Caco-2 (cell line): Measurements from ENCODE around the gene ADAMTS4. TPM values are rescaled to one million over a fixed set of nuclear protein-coding genes. Genes with fewer than 3 reads are reported as not detected.

Experiments
- BruUV-seq: library from RNA; stranded (reverse); fragments of 400-500 nt; replicated peaks from 2 replicates; lab custom pipeline; 2021; lab: Mats Ljungman, UMichigan
- CTCF ChIA-PET: fragments of 300-600 bp; sonication (Branson Sonifier 250); formaldehyde crosslinking; loops from one replicate; lab custom pipeline; 2022; ENCODE audit warnings: antibody characterized with exemption; lab: Charles Lee
- POLR2A ChIA-PET: fragments of 300-600 bp; sonication (Branson Sonifier 250); formaldehyde crosslinking; loops from one replicate; lab custom pipeline; 2022; ENCODE audit warnings: antibody characterized with exemption; lab: Charles Lee
- DNase-seq, 2 experiments: peaks; one replicate each; pipeline versions ENCODE4 v3.0.0 to v3.0.0-alpha.2; 2020 to 2022
- H3K27me3 ChIP-seq: replicated peaks from 2 replicates; pipeline ENCODE4 v1.6.0; 2011; ENCODE audit warnings: low read length; ENCODE audit not compliant: control insufficient read depth, insufficient read depth
- H3K36me3 ChIP-seq: 2 replicates; pipeline ENCODE4 v1.5.1; 2011; ENCODE audit warnings: low read length; ENCODE audit not compliant: control insufficient read depth, insufficient read depth
- H3K4me1 ChIP-seq: fragments of 250-450 bp; sonication (Bioruptor Pico); 2 replicates; pipeline ENCODE4 v1.5.1; 2020; ENCODE audit warnings: mild to moderate bottlenecking
- H3K4me3 ChIP-seq: 2 replicates; pipeline ENCODE4 v1.5.1; 2011; ENCODE audit warnings: low read depth, mild to moderate bottlenecking, control low read depth, low read length
- H3K9me3 ChIP-seq: fragments of 250-450 bp; sonication (Bioruptor Pico); 2 replicates; pipeline ENCODE4 v1.5.1; 2020; ENCODE audit warnings: mild to moderate bottlenecking, moderate library complexity
- H3K27ac Mint-ChIP-seq: one replicate; pipeline ENCODE4 v1.8.0; 2022; ENCODE audit warnings: mixed read lengths; ENCODE audit not compliant: unreplicated experiment
- H3K27me3 Mint-ChIP-seq: one replicate; pipeline ENCODE4 v1.8.0; 2022; ENCODE audit warnings: mixed read lengths; ENCODE audit not compliant: insufficient read depth, unreplicated experiment
- H3K36me3 Mint-ChIP-seq: one replicate; pipeline ENCODE4 v1.8.0; 2022; ENCODE audit warnings: mild to moderate bottlenecking, mixed read lengths; ENCODE audit not compliant: insufficient read depth, unreplicated experiment
- H3K4me1 Mint-ChIP-seq: one replicate; pipeline ENCODE4 v1.8.0; 2022; ENCODE audit warnings: low read depth, mixed read lengths; ENCODE audit not compliant: unreplicated experiment
- H3K4me3 Mint-ChIP-seq: one replicate; pipeline ENCODE4 v1.8.0; 2022; ENCODE audit warnings: mild to moderate bottlenecking, moderate library complexity, mixed read lengths; ENCODE audit not compliant: unreplicated experiment
- H3K9me3 Mint-ChIP-seq: one replicate; pipeline ENCODE4 v1.8.0; 2022; ENCODE audit warnings: mixed read lengths; ENCODE audit not compliant: unreplicated experiment
- intact Hi-C: fragments of 100-400 bp; cut with micrococcal nuclease; formaldehyde crosslinking; loops from one replicate; pipeline ENCODE4 v1.10.0; 2022; ENCODE audit not compliant: unreplicated experiment
- total RNA-seq: library from RNA; stranded (reverse); gene quantifications from 2 replicates; pipeline ENCODE4 v1.2.3, GENCODE V29; 2022
- TF ChIP-seq, protein P1 (sequence below), 2 experiments: fragments of 200-600 bp in 1 of 2; IDR thresholded peaks; 1 replicate in 1 of 2; 2 replicates in 1 of 2; pipeline versions ENCODE4 v1.5.1 to v1.8.0; 2011 to 2022; ENCODE audit warnings: antibody characterized with exemption in 1 of 2, control low read depth in 1 of 2, inconsistent platforms in 1 of 2, low read depth in 1 of 2, low read length in 1 of 2, mild to moderate bottlenecking in 1 of 2, moderate library complexity in 1 of 2; ENCODE audit not compliant: insufficient read depth in 1 of 2, severe bottlenecking in 1 of 2, unreplicated experiment in 1 of 2

Gene ADAMTS4
- total RNA-seq, 1 experiment from 2014 or later: 0.32 TPM

DNA sequence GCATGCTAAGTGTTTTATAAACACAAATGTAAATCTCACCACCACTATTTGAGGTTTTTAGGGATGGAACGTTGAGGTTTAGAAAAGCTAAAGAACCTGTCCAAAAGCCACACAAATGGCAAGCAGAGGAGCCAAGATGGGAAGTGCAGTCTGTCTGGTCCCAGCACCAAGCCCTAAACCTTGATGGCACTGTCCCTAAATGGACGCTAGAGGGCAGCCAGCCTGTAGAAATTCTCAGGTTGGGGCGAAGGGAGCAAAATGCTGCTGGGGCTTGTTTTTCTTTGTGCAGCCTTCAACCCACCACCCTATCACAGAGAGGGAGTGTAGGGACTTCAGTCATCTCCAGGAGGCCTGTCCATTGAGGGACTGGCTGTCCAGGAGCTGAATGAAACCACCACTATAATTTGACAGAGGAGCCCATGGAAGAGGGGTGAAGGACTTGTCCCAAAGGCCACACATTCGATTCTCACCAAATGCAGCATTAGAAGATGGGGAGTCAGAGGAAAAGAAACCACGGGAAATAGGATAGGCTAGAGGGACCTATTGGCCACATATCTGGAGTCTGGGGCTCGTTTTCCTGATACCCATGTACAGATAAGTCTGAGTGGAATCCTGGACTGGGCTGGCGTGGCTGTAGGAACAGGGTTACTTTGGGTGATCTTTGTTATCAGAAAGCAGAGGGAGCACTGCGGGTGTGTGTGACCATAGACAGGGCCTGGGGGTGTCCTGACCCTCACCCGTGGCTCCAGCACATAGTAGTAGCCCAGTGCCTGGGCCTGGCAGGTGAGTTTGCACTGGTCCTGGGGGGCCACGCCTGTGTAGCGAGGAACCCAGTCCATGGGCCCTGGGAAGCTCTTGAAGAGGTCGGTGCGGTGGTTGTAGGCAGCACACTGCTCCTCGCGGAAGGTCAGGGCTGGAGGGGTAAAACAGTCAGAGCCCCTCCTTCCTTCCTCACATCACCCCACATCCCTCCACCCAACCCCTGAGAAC is 6.1 kb downstream of the ADAMTS4 start:
- Mint-ChIP-seq H3K27me3 (no peaks in the 10 kb centered on the region), H3K36me3 (no peaks in the 10 kb centered on the region), H3K27ac (no peak overlapping the region), H3K4me3 (no peak overlapping the region), H3K4me1 (peaks cover 6% of the 10 kb centered on the region), H3K9me3 (no peaks in the 10 kb centered on the region)
- TF ChIP-seq, protein P1, sequence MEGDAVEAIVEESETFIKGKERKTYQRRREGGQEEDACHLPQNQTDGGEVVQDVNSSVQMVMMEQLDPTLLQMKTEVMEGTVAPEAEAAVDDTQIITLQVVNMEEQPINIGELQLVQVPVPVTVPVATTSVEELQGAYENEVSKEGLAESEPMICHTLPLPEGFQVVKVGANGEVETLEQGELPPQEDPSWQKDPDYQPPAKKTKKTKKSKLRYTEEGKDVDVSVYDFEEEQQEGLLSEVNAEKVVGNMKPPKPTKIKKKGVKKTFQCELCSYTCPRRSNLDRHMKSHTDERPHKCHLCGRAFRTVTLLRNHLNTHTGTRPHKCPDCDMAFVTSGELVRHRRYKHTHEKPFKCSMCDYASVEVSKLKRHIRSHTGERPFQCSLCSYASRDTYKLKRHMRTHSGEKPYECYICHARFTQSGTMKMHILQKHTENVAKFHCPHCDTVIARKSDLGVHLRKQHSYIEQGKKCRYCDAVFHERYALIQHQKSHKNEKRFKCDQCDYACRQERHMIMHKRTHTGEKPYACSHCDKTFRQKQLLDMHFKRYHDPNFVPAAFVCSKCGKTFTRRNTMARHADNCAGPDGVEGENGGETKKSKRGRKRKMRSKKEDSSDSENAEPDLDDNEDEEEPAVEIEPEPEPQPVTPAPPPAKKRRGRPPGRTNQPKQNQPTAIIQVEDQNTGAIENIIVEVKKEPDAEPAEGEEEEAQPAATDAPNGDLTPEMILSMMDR (IDR thresholded peaks at IDR 0.05; ENCODE audit: insufficient read depth in 1 of 2, low read depth in 1 of 2, low read length in 1 of 2, severe bottlenecking in 1 of 2, unreplicated experiment in 1 of 2): peak; percentile 80 to 94
- intact Hi-C loops: loop anchor here (1.0 kb wide), 4 partner anchors 33 to 190 kb away; no protein-coding TSS in a partner anchor
- Histone ChIP-seq H3K4me1 (no peaks in the 10 kb centered on the region), H3K9me3 (no peaks in the 10 kb centered on the region), H3K27me3 (no peaks in the 10 kb centered on the region), H3K4me3 (no peak overlapping the region), H3K36me3 (no peaks in the 10 kb centered on the region)
- no TSS peak for BruUV-seq
- peak; percentile 71 to 76 for DNase-seq
- POLR2A ChIA-PET: no interaction called here
- CTCF ChIA-PET: interaction anchor here (0.7 to 2.9 kb wide), 4 partner anchors 27 to 190 kb away, joined by 3 to 12 read pairs (median 4); partner anchors contain the start of genes PPOX and TOMM40L

DNA sequence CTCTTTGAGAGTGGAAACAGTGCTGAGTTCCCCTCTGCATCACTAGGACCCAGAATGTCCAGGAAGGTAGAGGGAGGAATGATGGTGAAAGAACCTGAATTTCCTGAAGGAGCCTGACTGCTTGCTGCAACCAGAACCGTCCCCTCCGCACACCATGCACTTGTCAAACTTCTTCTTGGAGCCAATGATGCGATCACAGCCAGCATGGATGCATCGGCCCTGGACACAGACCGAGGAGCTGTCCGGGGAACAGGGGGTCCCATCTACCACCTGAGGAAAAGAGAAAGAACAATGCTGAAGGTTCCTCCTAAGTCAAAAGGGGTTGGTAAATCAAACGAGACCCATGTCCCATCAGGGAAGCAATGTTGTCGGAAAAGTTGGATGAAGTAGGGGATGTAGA is 6.9 kb downstream of the ADAMTS4 start:
- no peaks in the 10 kb centered on the region for H3K27me3 ChIP-seq
- TF ChIP-seq, protein P1 (IDR thresholded peaks at IDR 0.05; ENCODE audit: insufficient read depth in 1 of 2, low read depth in 1 of 2, low read length in 1 of 2, severe bottlenecking in 1 of 2, unreplicated experiment in 1 of 2): no peak
- no peaks in the 10 kb centered on the region for H3K9me3 Mint-ChIP-seq
- ChIA-PET CTCF (interaction anchor here (1.0 to 2.9 kb wide), 3 partner anchors 26 to 190 kb away, joined by 3 to 12 read pairs (median 6); partner anchors contain the start of genes PPOX and TOMM40L), POLR2A (interaction anchor here (1.3 kb wide), 1 partner anchor 10 kb away, joined by 16 read pairs; the partner anchor contains the start of gene NDUFS2)
- H3K36me3 Mint-ChIP-seq: no peaks in the 10 kb centered on the region
- peaks cover 6% of the 10 kb centered on the region for H3K4me1 Mint-ChIP-seq
- intact Hi-C loops: loop anchor here (1.0 kb wide), 4 partner anchors 33 to 190 kb away; no protein-coding TSS in a partner anchor
- H3K4me3 Mint-ChIP-seq: no peak overlapping the region
- no TSS peak for BruUV-seq
- no peak overlapping the region for H3K4me3 ChIP-seq
- H3K4me1 ChIP-seq: no peaks in the 10 kb centered on the region
- no peak for DNase-seq
- no peak overlapping the region for H3K27ac Mint-ChIP-seq
- no peaks in the 10 kb centered on the region for H3K36me3 ChIP-seq
- no peaks in the 10 kb centered on the region for H3K9me3 ChIP-seq
- H3K27me3 Mint-ChIP-seq: no peaks in the 10 kb centered on the region

DNA sequence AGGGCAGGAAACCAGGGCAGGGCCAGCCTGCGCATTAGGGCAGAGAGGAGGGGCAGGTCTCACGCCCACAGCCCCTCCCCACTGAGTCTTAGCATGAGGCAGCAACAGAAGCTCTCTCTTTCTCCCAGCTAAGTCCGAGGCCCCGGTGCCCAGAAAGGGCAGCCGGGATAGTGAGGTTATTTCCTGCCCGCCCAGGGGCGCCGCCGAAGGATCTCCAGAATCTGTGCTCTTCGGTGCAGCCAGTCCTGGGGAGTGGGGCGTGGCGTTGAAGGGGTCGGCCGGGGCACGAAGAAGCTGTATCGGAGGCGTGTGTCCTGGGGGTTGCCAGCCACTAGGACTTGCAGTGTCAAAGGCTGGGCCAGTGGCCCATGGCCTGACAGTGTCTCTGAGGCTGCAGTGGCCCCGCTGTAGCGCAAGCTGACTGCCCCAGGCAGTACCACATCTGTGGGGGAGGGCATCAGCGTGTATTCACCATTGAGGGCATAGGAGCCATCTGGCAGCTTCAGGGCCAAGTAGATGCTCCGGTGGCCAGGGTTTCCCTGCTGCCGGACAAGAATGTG is 7.8 kb downstream of the ADAMTS4 start:
- Mint-ChIP-seq H3K9me3 (no peaks in the 10 kb centered on the region), H3K4me1 (peaks cover 6% of the 10 kb centered on the region), H3K27ac (no peak overlapping the region), H3K27me3 (no peaks in the 10 kb centered on the region), H3K4me3 (no peak overlapping the region), H3K36me3 (no peaks in the 10 kb centered on the region)
- ChIA-PET POLR2A (interaction anchor here (1.3 kb wide), 1 partner anchor 11 kb away, joined by 16 read pairs; the partner anchor contains the start of gene NDUFS2), CTCF (interaction anchor here (0.9 to 2.9 kb wide), 6 partner anchors 11 to 191 kb away, joined by 3 to 12 read pairs (median 4); partner anchors contain the start of genes NDUFS2, PPOX and TOMM40L)
- H3K4me3 ChIP-seq: no peak overlapping the region
- no TSS peak for BruUV-seq
- no peaks in the 10 kb centered on the region for H3K9me3 ChIP-seq
- H3K4me1 ChIP-seq: no peaks in the 10 kb centered on the region
- TF ChIP-seq, protein P1 (IDR thresholded peaks at IDR 0.05; ENCODE audit: insufficient read depth in 1 of 2, low read depth in 1 of 2, low read length in 1 of 2, severe bottlenecking in 1 of 2, unreplicated experiment in 1 of 2): no peak
- no peak for DNase-seq
- intact Hi-C loops: no loop called here
- H3K27me3 ChIP-seq: no peaks in the 10 kb centered on the region
- no peaks in the 10 kb centered on the region for H3K36me3 ChIP-seq
